Endometrium (tissue), 2 donors: Measurements from ENCODE around the gene LRP5.
"Not testable (repeated sequence)": the region's sequence is repeated elsewhere in the genome, so short reads cannot be mapped to it uniquely, and the experiment has no call there.

Experiments used
- FAIRE-seq: peaks from 2 replicates; lab custom pipeline; 2012; peaks lifted over from hg19 to GRCh38; lab: Jason Lieb, UNC
- donor health status: control.
- donor health status: control.

The LRP5 gene

DNA sequence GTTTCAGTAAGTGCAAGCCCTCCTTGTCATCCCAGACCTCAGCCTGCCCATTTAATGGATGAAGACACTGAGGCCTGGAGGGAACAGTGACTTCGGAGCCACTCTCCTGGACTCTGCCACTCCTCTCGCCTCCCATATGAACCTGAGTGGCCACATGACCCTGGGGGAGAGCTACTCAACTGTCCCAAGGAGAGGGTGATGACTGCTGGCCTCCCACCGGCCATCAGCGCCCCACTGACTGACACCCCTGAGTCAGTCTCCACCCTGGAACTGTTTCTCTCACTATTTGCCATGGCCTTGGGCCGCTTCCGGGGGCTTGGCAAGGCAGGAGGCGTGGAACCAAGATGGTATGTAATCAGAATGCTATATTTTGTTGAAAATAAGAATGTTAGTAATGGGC, 17.1 kb downstream of the LRP5 start:
- FAIRE-seq, result no peak

DNA sequence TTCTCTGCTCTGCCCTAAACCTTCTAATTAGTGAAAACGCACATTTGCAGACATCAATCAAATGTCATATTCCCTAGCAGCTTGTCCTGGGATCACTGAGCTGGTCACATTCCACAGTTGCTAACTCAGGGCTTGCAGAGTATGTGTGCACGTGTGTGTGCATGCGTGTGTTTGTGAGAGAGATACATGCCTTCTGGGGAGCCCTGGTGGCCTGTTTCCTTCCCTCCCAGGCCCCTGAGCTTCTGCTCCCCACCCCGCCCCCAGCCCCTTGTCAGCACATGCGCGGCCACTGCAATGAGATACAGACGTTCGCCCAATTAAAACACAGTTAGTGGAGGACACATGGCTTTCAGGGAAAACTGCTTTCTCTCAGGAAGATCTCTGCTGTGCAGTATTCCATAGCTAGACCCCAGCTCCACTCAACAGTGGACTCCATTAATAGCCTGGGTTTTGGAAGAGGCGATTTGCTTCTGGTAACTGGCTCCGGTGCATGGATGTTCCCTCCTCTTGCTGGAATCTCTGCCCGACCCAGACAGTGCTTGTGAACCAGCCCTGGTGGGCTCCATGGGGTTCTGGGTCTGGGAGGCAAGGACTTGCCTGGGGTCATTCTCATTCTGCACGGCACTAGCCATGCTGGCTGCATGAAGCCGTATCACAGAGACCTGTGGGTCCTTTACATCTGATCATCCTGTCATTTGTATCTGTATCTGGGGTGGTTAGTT, 17.7 kb downstream of the LRP5 start:
- no peak for FAIRE-seq

DNA sequence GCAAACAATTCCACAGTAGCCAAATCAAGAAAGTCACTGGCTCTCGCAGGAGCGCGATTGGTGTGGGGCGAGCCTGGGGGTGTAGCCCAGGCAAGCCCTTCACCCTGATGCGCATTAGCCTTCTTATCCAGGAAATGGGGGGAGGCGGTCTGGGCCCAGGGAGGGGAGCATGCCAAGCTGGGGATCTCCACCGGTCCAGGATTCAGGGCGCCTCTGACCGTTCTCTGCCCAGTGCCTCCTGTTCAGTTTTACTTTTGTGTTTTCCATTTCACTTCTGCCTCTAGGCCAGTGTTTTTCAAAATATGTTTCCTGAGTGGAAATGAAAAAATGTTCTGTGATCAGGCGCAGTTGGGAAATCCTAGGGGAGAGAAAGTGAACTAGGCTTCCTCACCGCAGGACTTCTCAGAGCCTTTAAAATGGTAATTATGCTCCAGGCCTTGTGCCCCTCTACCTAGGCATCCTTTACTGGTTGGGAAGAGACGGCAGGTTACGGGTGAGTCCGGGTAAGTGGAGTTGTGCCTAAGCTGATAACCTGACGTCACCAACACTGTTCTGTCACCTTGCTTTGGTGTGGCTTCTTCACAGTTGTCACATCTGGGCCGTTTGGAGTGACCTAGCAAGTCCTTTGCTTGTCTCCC, 18.4 kb downstream of the LRP5 start:
- FAIRE-seq, result no peak

DNA sequence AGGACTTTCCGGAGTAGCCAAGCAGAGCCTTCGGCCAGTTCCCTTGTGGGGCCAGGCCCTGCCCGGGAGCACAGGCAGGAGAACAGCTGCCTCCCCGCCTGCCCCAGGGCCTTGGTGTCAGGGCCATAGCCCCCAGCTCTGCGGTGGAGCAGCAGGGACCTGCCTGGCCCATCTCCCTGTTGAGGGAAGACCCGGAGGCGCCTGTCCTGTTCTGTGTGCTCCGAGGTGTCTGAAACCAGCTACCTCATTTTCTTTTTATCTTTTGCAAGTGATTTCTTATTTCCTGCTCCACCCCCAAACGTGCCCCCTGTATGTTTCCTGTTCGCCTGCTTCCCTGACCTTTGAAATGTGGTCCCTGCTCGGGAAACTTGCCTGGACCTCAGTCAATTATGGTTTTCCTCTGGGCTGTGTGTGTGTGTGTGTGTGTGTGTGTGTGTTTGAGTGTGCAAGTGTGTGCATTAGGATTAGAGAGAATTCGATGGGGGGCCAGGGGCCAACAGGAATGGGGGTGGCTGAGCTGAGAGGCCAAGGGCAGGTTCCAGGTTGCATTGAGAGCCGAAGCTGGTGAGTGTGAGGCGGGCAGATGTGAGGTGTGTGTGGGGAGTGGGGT, 19.1 kb downstream of the LRP5 start:
- FAIRE-seq, result no peak

DNA sequence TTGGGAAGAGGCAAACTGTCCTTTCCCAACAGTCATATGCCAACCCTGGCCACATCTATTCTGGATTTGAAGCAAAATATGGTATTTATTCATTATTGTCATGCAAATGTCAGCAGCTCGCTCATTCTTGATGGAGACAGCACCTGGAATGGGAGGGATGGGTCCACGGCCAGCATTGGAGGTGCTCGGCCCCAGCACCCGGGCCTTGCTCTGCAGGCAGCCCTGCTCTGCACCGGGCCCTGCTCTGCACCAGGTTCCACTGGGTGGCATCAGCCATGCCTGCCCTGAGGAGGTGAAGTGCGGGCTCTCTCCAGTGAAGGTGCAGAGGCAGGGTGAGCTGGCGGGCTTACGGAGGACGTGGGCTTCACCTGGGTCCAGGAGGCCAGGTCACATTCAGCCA, 19.8 kb downstream of the LRP5 start:
- FAIRE-seq, result no peak

DNA sequence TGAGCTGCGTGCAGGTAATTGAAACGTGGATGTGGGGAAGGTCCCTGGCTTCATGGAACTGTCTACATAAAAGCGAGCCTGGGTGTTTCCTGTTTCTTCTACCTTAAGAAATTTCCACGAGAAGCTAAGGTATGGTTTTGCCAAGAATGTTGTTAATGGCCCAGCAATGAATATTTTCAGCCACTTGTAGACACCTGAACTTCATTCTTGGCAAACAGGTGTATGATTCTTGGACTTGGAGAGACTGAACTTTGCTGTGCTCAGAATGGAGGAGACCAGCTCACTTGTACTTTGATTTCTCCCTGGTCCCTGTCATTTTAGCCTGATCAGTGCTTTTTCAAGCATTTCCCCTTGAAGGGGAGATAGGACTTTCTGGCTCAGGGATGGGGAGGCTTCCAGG, 20.8 kb downstream of the LRP5 start:
- no peak for FAIRE-seq

- FAIRE-seq, result no peak
Measured at GRCh38 chr11:68334923-68335322, 22.5 kb downstream of the LRP5 start.

DNA sequence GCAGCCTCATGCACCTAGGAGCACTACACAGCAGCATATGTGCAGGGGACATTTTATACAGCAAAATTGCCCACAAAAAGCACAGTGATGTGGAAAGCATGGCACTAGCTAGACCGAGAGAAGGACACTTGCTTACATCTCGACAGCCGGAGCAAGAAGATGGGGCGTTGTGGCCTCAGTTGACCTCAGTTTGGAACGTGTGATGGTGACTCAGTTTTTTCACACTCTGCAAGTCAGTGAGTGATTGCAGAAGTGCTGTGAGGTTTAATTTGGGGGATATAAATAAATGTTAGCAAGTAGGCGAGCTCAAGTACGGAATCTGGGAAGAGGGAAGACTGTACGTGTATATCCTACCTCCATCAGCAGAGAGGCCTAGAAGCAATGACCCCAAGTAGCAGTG, 23.3 kb downstream of the LRP5 start:
- no peak for FAIRE-seq

- no peak for FAIRE-seq
Measured at GRCh38 chr11:68336716-68337115, 24.3 kb downstream of the LRP5 start.

- no peak for FAIRE-seq
Measured at GRCh38 chr11:68337399-68337835, 25.0 kb downstream of the LRP5 start.

DNA sequence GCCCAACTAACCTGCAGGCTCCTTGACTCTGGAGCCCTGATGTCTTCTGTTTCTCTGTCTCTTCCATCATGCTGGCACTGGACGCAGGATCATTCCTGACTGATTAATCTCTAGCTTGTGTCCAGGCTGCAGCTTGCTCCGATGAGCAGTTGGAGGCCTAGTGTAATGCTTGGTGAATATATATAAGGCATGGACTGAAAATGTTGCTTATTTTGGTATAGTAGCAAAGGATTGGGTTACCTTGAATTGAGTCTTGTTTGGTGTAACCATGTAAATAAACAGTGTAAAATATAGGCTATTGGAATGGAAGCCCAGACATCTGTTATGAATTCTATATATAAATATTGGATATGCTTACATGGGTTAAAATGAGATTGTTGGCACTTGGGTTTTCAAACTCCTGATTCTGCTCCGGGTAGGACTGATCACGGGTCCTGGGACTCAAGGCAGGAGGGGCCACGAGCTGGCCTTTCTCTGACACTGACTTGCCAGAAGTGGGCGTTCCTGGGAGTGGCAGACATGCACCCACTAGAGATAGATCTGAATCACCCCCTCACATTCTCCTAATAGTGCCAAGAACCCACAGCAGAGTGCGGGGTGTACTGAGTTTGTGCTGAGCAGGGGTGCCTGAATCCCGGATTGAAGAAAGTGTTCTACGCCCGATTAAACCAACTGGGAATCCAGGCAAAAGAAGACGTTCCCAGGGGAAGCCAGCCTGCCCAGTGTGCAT, 25.8 kb downstream of the LRP5 start:
- FAIRE-seq, result no peak

DNA sequence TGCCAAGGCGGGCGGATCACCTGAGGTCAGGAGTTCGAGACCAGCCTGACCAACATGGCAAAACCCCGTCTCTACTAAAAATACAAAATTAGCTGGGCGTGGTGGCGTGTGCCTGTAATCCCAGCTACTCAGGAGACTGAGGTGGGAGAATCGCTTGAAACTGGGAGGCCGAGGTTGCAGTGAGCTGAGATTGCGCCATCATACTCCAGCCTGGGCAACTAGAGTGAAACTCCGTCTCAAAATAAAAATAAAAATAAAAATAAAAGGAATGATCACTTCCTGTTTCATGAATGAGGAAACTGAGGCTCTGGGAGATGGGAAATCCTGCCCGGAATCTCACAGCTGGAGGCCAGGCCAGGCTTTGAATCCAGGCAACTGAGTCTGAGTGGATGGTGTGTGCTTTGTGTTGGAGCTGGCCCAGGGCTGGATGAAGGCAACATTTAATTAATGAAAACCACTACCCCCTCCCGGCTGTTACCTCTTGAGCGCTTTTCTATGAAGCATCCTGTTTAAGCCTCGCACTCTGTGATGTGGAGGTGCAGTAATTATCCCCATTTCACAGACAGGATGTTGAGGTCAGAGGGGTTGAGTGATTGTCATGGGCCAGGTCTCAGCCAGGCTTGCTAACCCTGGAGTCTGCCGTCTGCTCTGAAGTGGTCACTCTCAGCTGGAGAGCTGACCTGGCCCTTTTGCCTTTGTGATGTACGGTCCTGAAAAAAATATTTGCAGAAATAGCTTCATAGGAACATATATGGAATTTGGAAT, 27.8 kb downstream of the LRP5 start:
- no peak for FAIRE-seq

DNA sequence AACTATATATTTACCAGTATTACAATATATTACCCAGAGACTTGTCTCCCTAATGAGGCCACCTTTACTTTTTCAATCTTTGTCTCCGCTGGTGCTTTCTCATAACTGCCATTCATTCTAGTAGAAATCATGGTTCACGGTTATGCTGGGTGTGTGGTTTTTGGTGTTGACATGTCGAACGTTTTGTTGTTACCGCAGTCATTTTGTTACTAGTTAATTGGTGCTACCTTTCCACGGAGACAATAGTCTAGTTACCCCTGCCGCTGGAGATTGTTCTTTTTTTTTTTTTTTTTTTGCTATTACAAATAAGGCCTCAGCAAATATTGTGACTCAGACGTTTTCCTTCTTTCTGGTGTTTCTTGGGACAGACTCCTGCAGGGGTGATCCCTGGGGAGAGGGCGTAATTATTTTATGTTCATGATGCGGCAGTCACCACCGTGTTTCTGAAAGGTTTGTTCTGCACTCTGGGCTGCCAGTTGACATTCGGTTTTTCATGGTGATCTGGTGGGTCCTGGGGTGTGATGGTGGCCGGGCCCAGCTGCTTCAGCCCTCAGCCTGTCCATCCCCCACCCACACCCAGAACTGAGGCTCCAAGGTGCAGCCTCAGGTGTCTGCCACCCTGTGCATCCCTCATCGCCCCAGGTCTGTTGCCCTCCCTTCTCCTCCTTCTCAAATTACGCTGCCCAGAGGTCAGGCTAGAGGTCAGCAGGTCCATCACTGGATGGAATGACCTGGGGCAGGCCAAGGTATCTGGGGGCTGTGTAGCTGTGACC, 28.6 kb downstream of the LRP5 start:
- no peak for FAIRE-seq

DNA sequence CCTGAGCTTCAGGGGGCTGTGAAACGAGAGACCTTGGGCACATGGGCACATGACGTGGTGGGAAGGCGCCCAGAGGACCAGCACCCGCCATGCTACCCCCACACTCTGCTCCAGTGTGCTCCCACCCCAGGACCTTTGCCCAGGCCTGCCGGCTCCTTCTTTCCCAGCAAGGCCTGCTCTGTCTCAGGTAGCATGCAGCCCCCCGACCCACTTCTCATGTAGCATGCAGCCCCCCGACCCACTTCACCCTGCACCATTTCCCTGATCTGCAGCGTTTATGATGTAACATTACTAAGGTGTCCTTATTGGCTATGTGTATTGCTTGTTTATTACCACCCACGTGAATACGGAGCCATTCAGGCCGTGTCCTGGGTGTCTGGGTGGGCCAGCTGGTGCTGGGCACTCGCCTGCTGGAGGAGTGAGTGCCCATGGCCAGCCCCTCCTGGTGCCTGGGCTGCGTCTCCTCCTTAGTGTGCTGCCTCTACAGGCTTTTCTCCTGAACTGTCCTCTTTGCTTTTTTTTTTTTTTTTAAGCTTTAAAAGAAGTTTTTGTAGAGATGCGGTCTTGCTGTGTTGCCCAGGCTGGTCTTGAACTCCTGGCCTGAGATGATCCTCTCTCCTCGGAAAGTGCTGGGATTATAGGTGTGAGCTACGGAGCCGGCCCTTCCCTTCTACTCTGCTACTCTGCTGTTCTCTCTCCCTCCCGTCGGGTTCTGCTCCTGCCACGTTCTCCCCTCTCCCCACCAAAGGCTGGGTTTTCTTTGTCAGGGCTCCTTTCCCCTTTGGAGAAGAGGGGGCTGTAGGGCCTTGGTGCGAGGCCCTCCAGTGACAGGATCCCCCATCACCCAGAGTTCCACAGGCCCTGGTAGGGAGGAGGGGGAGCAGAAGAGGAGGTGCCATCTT, 29.4 kb downstream of the LRP5 start:
- no peak for FAIRE-seq

DNA sequence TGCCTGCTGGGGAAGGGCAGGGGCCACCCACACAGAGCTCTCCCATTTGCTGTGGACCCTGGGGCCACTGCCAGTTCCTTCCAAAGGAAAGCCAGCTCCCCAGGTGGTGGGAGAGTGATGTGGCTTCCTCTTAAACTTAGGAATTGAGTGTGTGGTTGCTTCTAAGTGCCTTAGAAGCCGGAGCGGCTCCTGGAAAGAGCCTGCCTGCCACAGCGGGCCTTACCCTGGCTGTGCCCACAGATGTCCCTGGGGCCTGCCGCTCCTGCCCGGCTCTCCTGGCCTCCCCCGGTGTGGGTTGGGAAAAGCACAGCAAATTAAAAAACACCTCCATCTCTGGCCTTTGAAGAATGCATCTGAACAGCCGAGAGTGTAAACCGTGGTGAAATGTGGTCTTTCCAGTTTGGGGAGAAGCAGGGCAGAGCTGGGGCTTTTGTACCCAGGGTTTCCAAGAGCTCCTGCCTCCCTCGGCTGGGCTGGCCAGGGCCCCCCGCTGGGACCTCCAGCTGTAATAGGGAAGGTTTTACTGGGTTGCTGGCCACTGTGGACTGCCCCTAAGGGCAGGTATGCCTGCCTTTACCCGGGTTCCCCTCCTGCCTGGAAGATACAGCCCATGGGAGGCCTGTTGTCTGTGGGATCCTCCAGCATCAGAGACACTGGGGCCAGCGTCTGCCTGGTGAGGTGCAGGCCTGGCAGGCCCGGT, 30.2 kb downstream of the LRP5 start:
- no peak for FAIRE-seq

- no peak for FAIRE-seq
Measured at GRCh38 chr11:68343761-68344256, 31.4 kb downstream of the LRP5 start.

DNA sequence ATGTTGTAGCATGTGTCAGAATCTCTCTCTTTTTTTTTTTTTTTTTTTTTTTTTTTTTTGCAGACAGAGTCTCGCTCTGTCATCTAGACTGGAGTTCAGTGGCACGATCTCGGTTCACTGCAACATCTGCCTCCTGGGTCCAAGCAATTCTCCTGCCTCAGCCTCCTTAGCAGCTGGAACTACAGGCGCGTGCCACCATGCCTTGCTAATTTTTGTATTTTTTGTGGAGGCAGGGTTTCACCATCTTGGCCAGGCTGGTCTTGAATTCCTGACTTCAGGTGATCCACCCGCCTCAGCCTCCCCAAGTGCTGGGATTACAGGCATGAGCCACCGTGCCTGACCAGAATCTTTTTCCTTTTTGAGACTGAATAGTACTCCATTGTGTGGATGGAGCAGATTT, 32.4 kb downstream of the LRP5 start:
- FAIRE-seq, result not testable (repeated sequence)

- no peak for FAIRE-seq
Measured at GRCh38 chr11:68345776-68346461, 33.5 kb downstream of the LRP5 start.

DNA sequence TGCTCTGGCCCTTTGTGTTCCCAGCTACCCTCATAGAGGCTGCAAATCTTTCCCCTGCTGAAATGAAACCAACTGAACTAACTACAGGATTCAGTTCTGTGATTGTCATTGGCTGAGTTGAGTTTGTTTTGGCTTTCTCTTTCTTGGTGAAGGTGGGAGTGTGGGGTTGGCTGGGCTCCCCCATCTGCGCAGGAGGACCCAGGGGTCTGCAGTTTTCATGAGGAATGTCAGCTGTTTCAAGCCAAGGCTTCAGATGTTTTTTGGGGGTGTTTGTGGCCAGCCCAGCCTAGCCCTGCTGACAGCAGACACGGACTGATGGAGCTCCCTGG, 34.0 kb downstream of the LRP5 start:
- no peak for FAIRE-seq
